Raji (cell line): ENCODE measurements around the gene PET100.

ENCODE experiments used
- POLR2A ChIP-seq: IDR thresholded peaks from 2 replicates; pipeline ENCODE4 v1.6.1; 2011; ENCODE audit warnings: low read depth, low read length, control low read depth; ENCODE audit not compliant: insufficient read depth

Gene PET100

DNA sequence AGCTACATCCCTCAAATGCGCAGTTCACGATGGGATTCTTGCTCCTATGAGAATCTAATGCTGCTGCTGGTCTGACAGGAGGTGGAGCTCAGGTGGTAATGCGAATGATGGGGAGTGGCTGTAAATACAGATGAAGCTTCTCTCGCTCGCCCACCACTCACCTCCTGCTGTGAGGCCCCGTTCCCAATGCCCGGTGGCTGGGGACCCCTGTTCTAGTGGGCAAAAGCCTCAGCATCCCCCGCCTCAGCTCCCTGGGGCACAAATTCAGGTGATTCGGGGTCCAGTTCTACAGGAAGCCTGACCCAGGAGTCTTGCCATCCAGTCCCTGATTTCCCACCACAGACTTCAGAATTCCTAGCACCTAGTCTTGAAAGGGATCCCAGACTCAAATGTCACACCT, 42.9 kb downstream of the PET100 start:
- no peak for TF ChIP-seq POLR2A

DNA sequence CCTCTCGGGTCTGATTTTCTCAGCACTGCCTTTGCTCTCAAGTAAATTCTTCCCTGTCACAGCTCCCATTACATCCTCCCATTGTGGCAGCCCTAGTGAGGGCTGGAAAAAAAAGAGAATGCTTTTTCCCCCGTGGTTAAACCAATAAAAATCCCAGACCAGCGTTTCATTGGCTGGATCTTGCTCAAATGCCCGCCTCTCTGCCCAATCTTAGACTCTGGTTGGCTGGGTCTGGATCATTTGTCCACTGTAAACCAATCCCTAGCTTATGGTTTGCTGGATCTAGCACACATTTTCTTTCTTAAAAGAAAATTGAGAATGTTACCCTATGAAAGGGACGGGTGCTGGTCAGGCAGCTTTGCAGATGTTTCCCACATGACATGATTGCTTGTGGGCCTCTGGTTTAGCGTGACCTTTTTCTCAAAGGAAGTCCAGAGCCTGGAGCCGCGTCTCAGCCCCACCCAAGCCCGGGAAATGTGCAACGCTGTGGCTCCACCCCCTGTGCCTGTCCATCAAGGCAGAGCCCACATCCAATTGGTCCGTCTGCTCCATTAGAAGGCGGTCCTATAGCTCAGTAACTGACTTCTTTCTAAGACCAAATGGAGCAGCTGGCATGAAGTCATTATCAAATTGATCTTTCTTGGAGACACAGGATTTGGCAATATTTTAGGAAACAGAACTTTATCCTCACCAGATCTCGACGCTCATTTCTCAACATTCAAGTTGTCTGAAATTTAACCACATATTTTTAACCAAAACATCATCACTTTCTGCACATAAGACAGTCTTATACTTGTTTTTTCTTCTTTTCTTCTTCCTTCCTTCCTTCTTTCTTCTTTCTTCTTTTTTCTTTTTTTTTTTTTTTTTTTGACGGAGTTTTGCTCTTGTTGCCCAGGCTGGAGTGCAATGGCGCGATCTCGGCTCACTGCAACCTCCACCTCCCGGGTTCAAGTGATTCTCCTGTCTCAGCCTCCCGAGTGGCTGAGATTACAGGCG, 44.7 kb downstream of the PET100 start:
- no peak for TF ChIP-seq POLR2A

DNA sequence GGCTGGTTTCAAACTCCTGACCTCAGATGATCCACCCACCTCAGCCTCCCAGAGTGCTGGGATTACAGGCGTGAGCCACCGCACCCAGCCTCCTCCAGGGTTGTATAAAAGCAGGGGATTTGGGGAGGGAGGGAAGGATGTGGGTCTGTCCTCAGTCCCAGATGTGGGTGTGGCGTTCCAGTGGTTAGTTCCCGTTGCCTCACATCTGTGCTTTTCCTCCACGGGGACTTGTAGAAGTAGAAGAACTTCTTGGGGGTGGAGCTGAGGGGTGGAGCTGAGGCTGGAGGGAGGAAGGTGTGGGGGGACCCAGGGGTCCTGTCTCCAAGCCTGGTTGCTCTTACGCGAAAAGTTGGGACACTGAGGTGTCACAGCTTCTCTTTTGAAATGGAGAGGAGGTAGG, 46.8 kb downstream of the PET100 start:
- TF ChIP-seq POLR2A, result no peak

DNA sequence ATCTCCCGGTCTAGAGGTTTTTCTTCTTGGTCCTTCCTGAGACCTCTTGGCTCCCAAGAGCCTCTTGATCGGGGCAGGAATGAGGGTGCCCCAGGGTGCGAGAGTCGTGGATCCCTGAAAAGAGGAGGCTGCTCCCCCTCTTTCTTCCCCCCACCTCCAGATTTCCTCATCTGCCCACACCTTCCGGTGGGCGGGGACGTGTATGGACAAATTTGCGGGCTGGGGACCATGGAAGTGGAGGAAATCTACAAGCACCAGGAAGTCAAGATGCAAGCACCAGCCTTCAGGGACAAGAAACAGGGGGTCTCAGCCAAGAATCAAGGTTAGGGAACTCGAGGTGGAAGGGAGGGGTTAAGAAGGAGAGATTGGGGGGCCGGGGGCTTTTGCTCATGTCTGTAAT, 47.3 kb downstream of the PET100 start, which contains the start of gene MCEMP1:
MCEMP1 (plus strand) TSS at position 237 of the 400 bp plus-strand sequence; CDS start at position 268, 31 bp downstream.
- no peak for TF ChIP-seq POLR2A

DNA sequence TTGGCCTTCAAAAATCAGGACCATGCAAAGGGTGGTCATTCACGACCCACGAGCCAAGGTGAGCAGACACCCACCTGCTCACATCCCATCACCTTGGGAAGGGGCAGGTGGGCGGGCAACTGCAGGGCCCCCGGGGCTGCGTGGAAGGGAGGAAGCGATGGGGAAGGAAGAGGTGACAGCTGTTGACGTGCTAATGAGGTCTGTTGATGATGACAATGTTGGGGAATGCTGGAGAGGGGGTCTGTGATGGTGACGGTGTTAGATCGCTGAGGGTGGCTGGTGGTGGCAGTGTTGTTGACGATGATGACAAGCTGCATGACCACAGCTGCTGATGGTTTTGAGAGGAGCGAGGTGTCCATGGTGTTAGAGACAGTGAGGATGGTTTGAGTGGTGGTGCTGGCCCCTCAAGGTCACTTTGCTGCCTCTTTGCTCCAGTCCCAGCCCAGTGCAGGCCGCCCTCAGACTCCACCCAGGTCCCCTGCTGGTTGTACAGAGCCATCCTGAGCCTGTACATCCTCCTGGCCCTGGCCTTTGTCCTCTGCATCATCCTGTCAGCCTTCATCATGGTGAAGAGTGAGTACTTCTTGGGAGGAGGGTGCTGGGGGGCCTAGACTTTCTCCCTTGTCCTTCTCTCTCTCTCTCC, 48.2 kb downstream of the PET100 start:
- TF ChIP-seq POLR2A, result no peak

DNA sequence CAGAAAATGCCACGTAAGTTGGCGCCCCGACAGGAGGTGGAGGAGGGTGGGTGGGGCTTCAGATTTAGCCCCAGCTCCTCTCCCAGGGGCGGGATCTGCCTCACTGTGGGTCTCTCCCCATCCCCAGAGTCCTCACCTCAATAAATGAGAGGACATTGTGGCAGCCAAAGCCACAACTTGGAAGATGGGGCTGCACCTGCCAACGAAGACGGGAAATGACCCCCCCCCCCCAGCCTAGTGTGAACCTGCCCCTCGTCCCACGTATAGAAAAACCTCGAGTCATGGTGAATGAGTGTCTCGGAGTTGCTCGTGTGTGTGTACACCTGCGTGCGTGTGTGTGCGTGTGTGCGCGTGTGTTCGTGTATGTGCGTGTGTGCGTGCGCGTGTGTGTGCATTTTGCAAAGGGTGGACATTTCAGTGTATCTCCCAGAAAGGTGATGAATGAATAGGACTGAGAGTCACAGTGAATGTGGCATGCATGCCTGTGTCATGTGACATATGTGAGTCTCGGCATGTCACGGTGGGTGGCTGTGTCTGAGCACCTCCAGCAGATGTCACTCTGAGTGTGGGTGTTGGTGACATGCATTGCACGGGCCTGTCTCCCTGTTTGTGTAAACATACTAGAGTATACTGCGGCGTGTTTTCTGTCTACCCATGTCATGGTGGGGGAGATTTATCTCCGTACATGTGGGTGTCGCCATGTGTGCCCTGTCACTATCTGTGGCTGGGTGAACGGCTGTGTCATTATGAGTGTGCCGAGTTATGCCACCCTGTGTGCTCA, 49.6 kb downstream of the PET100 start:
- TF ChIP-seq POLR2A, result no peak

DNA sequence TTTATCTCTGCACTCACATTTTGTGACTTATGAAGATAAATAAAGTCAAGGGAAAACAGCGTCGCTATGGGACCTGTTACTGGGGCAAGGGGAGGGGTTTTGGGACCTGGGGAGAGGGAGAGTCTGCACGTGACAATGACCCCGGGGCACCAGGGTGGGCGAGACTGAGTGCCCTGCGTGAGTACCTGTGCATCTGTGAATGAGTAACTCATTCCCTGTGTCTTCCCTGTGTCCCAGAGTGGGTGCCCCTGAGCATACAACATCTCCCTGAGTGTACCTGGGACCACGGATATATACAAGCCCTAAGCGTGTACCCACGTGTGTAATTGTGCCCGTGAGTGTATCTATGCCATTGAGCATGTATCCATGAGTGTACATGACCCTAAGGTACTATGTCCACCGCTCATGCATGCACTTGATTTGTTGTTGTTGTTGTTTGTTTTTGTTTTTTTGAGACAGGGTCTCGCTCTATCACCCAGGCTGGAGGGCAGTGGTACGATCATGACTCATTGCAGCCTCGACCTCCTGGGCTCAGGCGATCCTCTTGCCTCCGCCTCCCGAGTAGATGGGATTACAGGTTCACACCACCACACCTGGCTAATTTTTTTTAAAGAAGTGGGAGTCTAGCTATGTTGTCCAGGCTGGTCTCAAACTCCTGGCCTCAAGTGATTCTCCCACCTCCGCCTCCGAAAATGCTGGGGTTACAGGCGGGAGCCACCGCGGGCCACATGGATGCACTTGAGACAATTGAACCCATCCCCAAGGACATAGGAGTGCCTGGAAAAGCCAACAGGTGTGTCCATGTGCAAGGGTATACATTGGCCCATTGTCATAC, 50.4 kb downstream of the PET100 start:
- TF ChIP-seq POLR2A, result no peak

DNA sequence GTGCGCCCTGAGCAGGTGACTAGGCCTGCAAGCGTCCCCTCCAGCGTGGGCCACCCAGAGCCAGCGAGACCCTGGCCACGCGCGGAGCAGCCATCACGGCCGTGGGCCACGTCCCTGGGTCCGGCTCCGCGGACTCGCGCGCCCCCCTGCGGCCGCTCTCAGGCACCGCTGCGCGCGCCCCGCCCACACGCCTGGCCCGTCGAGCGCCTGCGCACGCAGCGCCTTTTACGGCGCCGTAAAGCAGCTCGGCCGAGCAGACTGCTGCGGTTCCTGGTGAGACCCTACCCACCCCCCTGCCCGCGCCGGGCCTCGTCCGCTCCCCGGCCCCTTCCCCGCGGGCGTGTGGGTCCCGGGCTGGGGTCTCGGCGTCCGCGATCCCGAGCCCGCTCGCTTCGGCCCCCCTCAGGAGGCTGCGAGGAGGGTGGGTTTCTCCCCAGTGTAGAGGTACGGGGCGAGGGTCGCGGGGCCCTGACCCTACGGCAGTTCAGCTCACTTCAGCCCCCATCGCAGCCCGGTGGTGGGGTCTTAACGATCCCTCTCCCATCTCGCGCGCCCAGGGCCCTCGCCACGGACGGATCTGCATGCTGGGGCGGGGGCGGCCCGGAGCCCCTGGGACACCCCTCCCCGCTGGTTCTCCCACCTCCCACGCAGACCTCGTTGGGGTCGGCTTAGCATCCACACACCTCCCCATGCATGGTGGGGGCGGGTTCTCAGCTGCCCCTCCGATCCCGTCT, 51.2 kb downstream of the PET100 start, which contains the start of gene TRAPPC5:
TRAPPC5 (plus strand) TSS at position 228 of the 734 bp plus-strand sequence. CDS start 1,421 bp downstream, outside the sequence.
- TF ChIP-seq POLR2A, result peak; percentile 82
